Neutrophil (primary cell): ENCODE measurements around the gene PDE4D.

Experiments
- H3K27ac ChIP-seq: fragments of 200-600 bp; sonication (generic); 2 replicates; pipeline ENCODE4 v1.5.1; 2016; ENCODE audit warnings: mild to moderate bottlenecking, moderate library complexity
- H3K27me3 ChIP-seq: fragments of 200-600 bp; sonication (generic); 2 replicates; pipeline ENCODE4 v1.6.0; 2016; ENCODE audit warnings: mild to moderate bottlenecking
- H3K36me3 ChIP-seq: fragments of 200-600 bp; sonication (generic); 2 replicates; pipeline ENCODE4 v1.5.1; 2017
- H3K4me1 ChIP-seq, 2 experiments: fragments of 200-600 bp in 1 of 2; sonication (generic) in 1 of 2; 1 replicate in 1 of 2; 2 replicates in 1 of 2; pipeline versions ENCODE4 v1.5.1 to v1.6.1; 2013 to 2016; ENCODE audit warnings: low read depth in 1 of 2, low read length in 1 of 2, mild to moderate bottlenecking in 1 of 2, moderate library complexity in 1 of 2; ENCODE audit not compliant: control insufficient read depth in 1 of 2, insufficient read depth in 1 of 2
- H3K4me3 ChIP-seq, 2 experiments: fragments of 200-600 bp in 1 of 2; sonication (generic) in 1 of 2; 1 replicate in 1 of 2; 2 replicates in 1 of 2; pipeline ENCODE4 v1.5.1; 2013 to 2016; ENCODE audit warnings: low read depth in 1 of 2, low read length in 1 of 2, mild to moderate bottlenecking in 1 of 2, moderate library complexity in 1 of 2
- H3K9me3 ChIP-seq: fragments of 200-600 bp; sonication (generic); 2 replicates; pipeline ENCODE4 v1.5.1; 2016
- CTCF ChIP-seq: fragments of 200-600 bp; sonication (generic); IDR thresholded peaks from 2 replicates; pipeline ENCODE4 v1.5.1; 2016; ENCODE audit warnings: antibody characterized with exemption

The PDE4D gene

GRCh38 chr5:59021837-59022514 lies 871.5 kb downstream of the PDE4D start:
- Histone ChIP-seq H3K36me3 (no peaks in the 10 kb centered on the region), H3K9me3 (no peaks in the 10 kb centered on the region), H3K4me3 (no peak overlapping the region), H3K27me3 (no peaks in the 10 kb centered on the region), H3K27ac (no peak overlapping the region), H3K4me1 (no peaks in the 10 kb centered on the region)
- TF ChIP-seq CTCF: no peak

- no peak for TF ChIP-seq CTCF
- no peaks in the 10 kb centered on the region for H3K36me3 ChIP-seq
- H3K27me3 ChIP-seq: no peaks in the 10 kb centered on the region
- H3K27ac ChIP-seq: no peak overlapping the region
- H3K9me3 ChIP-seq: no peaks in the 10 kb centered on the region
- no peaks in the 10 kb centered on the region for H3K4me1 ChIP-seq
- no peak overlapping the region for H3K4me3 ChIP-seq
Measured at GRCh38 chr5:59021286-59021673, 872.2 kb downstream of the PDE4D start.

GRCh38 chr5:59020611-59021285 lies 872.8 kb downstream of the PDE4D start:
- Histone ChIP-seq H3K27me3 (no peaks in the 10 kb centered on the region), H3K36me3 (no peaks in the 10 kb centered on the region), H3K4me1 (no peaks in the 10 kb centered on the region), H3K4me3 (no peak overlapping the region), H3K27ac (no peak overlapping the region), H3K9me3 (no peaks in the 10 kb centered on the region)
- TF ChIP-seq CTCF: no peak

- no peaks in the 10 kb centered on the region for H3K27me3 ChIP-seq
- H3K4me1 ChIP-seq: no peaks in the 10 kb centered on the region
- no peaks in the 10 kb centered on the region for H3K36me3 ChIP-seq
- H3K9me3 ChIP-seq: no peaks in the 10 kb centered on the region
- TF ChIP-seq CTCF: no peak
- no peak overlapping the region for H3K27ac ChIP-seq
- no peak overlapping the region for H3K4me3 ChIP-seq
Measured at GRCh38 chr5:59019078-59019477, 874.4 kb downstream of the PDE4D start.

GRCh38 chr5:59016925-59017324 lies 876.6 kb downstream of the PDE4D start:
- no peaks in the 10 kb centered on the region for H3K4me1 ChIP-seq
- H3K9me3 ChIP-seq: no peaks in the 10 kb centered on the region
- H3K27me3 ChIP-seq: no peaks in the 10 kb centered on the region
- H3K27ac ChIP-seq: no peak overlapping the region
- no peak for TF ChIP-seq CTCF
- no peak overlapping the region for H3K4me3 ChIP-seq
- no peaks in the 10 kb centered on the region for H3K36me3 ChIP-seq
